GM18868 (cell line): ENCODE results near the gene NAAA.
"Not testable (repeated sequence)": the region's sequence is repeated elsewhere in the genome, so short reads cannot be mapped to it uniquely, and the experiment has no call there.

Experiments
- ATAC-seq: cut with Tn5 transposase; IDR thresholded peaks from one replicate; pipeline ENCODE4 v1.9.1; 2021; ENCODE audit warnings: mild to moderate bottlenecking, moderate library complexity; ENCODE audit not compliant: unreplicated experiment

NAAA gene

GRCh38 chr4:75920327-75920726, 20.5 kb downstream of the NAAA start:
- ATAC-seq: no peak

GRCh38 chr4:75919920-75920319, 20.9 kb downstream of the NAAA start:
- ATAC-seq: no peak

- ATAC-seq: peak; percentile 69
These were observed 24.6 kb downstream of the NAAA start for GRCh38 chr4:75916091-75916661.

GRCh38 chr4:75912968-75913367, 27.8 kb downstream of the NAAA start:
- no peak for ATAC-seq

- not testable (repeated sequence) for ATAC-seq
These were observed 30.0 kb downstream of the NAAA start for GRCh38 chr4:75910831-75911230.

GRCh38 chr4:75909405-75909804, 31.4 kb downstream of the NAAA start:
- ATAC-seq: no peak

- no peak for ATAC-seq
These were observed 32.3 kb downstream of the NAAA start for GRCh38 chr4:75908555-75908954.

- no peak for ATAC-seq
These were observed 32.8 kb downstream of the NAAA start for GRCh38 chr4:75907966-75908365.

GRCh38 chr4:75904076-75904475, 36.7 kb downstream of the NAAA start:
- no peak for ATAC-seq

- no peak for ATAC-seq
These were observed 38.5 kb downstream of the NAAA start, which contains the start of gene PPEF2 for GRCh38 chr4:75902352-75902751. TSS of gene PPEF2 (minus strand) at chr4:75902452. CDS start at chr4:75896325, 6,127 bp downstream.

- no peak for ATAC-seq
These were observed 42.3 kb downstream of the NAAA start for GRCh38 chr4:75898536-75898935.

- peak; percentile 66 for ATAC-seq
These were observed 45.0 kb downstream of the NAAA start for GRCh38 chr4:75895744-75896314.

- ATAC-seq: no peak
These were observed 48.3 kb downstream of the NAAA start for GRCh38 chr4:75892508-75892907.

- no peak for ATAC-seq
These were observed 49.2 kb downstream of the NAAA start for GRCh38 chr4:75891611-75892010.

- ATAC-seq: no peak
These were observed 51.1 kb downstream of the NAAA start for GRCh38 chr4:75889537-75890199.

GRCh38 chr4:75886104-75886503, 54.7 kb downstream of the NAAA start:
- no peak for ATAC-seq

- ATAC-seq: no peak
These were observed 59.3 kb downstream of the NAAA start for GRCh38 chr4:75881476-75881875.

GRCh38 chr4:75880278-75880677, 60.5 kb downstream of the NAAA start:
- no peak for ATAC-seq

- ATAC-seq: no peak
These were observed 62.5 kb downstream of the NAAA start for GRCh38 chr4:75878246-75878756.

- no peak for ATAC-seq
These were observed 64.6 kb downstream of the NAAA start for GRCh38 chr4:75876218-75876617.

- no peak for ATAC-seq
These were observed 71.7 kb downstream of the NAAA start for GRCh38 chr4:75869100-75869499.

- ATAC-seq: no peak
These were observed 73.7 kb downstream of the NAAA start for GRCh38 chr4:75867130-75867529.
